HepG2 (cell line): ENCODE data around the gene RASSF7. TPM values are rescaled to one million over a fixed set of nuclear protein-coding genes. Genes with fewer than 3 reads are reported as not detected.
A peak's percentile ranks its signal among the peaks of the same experiment; 100 is the strongest.

Source experiments
- ATF2 ChIP-seq: sonication (generic); formaldehyde crosslinking; IDR thresholded peaks from 2 replicates; pipeline ENCODE4 v1.4.0; 2020; ENCODE audit warnings: missing genetic modification reagents
- CBX1 ChIP-seq: IDR thresholded peaks from one replicate; pipeline ENCODE4 v1.6.1; 2016; ENCODE audit warnings: antibody characterized with exemption, low read depth
- DDIT3 ChIP-seq: sonication (generic); formaldehyde crosslinking; IDR thresholded peaks from 2 replicates; pipeline ENCODE4 v1.4.0; 2020; ENCODE audit warnings: mild to moderate bottlenecking, missing genetic modification reagents
- KLF15 ChIP-seq: sonication (generic); formaldehyde crosslinking; IDR thresholded peaks from 2 replicates; pipeline ENCODE4 v1.8.1; 2023; ENCODE audit warnings: borderline replicate concordance, mild to moderate bottlenecking, inconsistent platforms, missing genetic modification reagents, mixed read lengths
- KLF9 ChIP-seq: IDR thresholded peaks from 2 replicates; pipeline ENCODE4 v1.6.1; 2016; ENCODE audit warnings: low read depth
- MBD4 ChIP-seq: IDR thresholded peaks from 2 replicates; pipeline ENCODE4 v1.6.1; 2012; ENCODE audit warnings: low read length, inconsistent platforms, borderline replicate concordance
- MXD3 ChIP-seq: IDR thresholded peaks from 2 replicates; pipeline ENCODE4 v1.6.1; 2016; ENCODE audit warnings: mild to moderate bottlenecking, missing biosample characterization, missing genetic modification reagents
- PAF1 ChIP-seq: IDR thresholded peaks from 2 replicates; pipeline ENCODE4 v1.6.1; 2016; ENCODE audit warnings: missing genetic modification reagents, missing compliant biosample characterization
- PCBP1 ChIP-seq: fragments of 200-400 bp; formaldehyde crosslinking; IDR thresholded peaks from 2 replicates; pipeline ENCODE4 v1.6.1; 2017; ENCODE audit warnings: mild to moderate bottlenecking, low read depth, low read length, borderline replicate concordance
- PHF8 ChIP-seq: sonication (generic); formaldehyde crosslinking; IDR thresholded peaks from 2 replicates; pipeline ENCODE4 v1.5.0; 2020; ENCODE audit warnings: missing genetic modification reagents
- RNF2 ChIP-seq: fragments of 450-650 bp; conservative IDR thresholded peaks from 2 replicates; pipeline ENCODE4 v1.6.1; 2016; ENCODE audit warnings: low read depth
- TOPORS ChIP-seq: sonication (generic); formaldehyde crosslinking; IDR thresholded peaks from 2 replicates; pipeline ENCODE4 v1.8.0; 2023; ENCODE audit warnings: mild to moderate bottlenecking, missing genetic modification reagents
- ZBTB39 ChIP-seq: sonication (generic); formaldehyde crosslinking; IDR thresholded peaks from 2 replicates; pipeline ENCODE4 v1.5.0; 2020; ENCODE audit warnings: missing genetic modification reagents
- ZC3H4 ChIP-seq: sonication (generic); formaldehyde crosslinking; IDR thresholded peaks from 2 replicates; pipeline ENCODE4 v1.4.0; 2020; ENCODE audit warnings: missing genetic modification reagents, borderline replicate concordance
- ZNF138 ChIP-seq: sonication (generic); formaldehyde crosslinking; IDR thresholded peaks from 2 replicates; pipeline ENCODE4 v1.5.0; 2020; ENCODE audit warnings: mild to moderate bottlenecking, low read depth, missing genetic modification reagents
- ZNF343 ChIP-seq: sonication (generic); formaldehyde crosslinking; IDR thresholded peaks from 2 replicates; pipeline ENCODE4 v1.4.0; 2020; ENCODE audit warnings: mild to moderate bottlenecking, missing genetic modification reagents
- ZNF432 ChIP-seq: sonication (generic); formaldehyde crosslinking; IDR thresholded peaks from 2 replicates; pipeline ENCODE4 v1.5.0; 2020; ENCODE audit warnings: missing genetic modification reagents, mild to moderate bottlenecking, borderline replicate concordance
- ZNF597 ChIP-seq: sonication (generic); formaldehyde crosslinking; IDR thresholded peaks from 2 replicates; pipeline ENCODE4 v1.5.0; 2020; ENCODE audit warnings: missing genetic modification reagents
- ZNF605 ChIP-seq: sonication (generic); formaldehyde crosslinking; IDR thresholded peaks from 2 replicates; pipeline ENCODE4 v1.8.0; 2022; ENCODE audit warnings: mild to moderate bottlenecking, missing genetic modification reagents
- ZNF703 ChIP-seq: sonication (generic); formaldehyde crosslinking; IDR thresholded peaks from 2 replicates; pipeline ENCODE4 v1.5.1; 2020; ENCODE audit warnings: missing genetic modification reagents, mild to moderate bottlenecking, moderate library complexity, borderline replicate concordance
- ZNF781 ChIP-seq: sonication (generic); formaldehyde crosslinking; IDR thresholded peaks from 2 replicates; pipeline ENCODE4 v1.5.1; 2020; ENCODE audit warnings: borderline replicate concordance, mild to moderate bottlenecking, missing genetic modification reagents; ENCODE audit errors: not compliant biosample characterization
- ZNF879 ChIP-seq: sonication (generic); formaldehyde crosslinking; IDR thresholded peaks from 2 replicates; pipeline ENCODE4 v1.8.1; 2023; ENCODE audit warnings: missing genetic modification reagents
- ZUFSP ChIP-seq: sonication (generic); formaldehyde crosslinking; IDR thresholded peaks from 2 replicates; pipeline ENCODE4 v1.9.0; 2021; ENCODE audit warnings: missing genetic modification reagents, mild to moderate bottlenecking, borderline replicate concordance
- polyA plus RNA-seq, 8 experiments: library from polyadenylated mRNA; depleted of rRNA in 3 of 8; stranded (reverse) in 7 of 8; unstranded in 1 of 8; fragments of >200 nt; fragmentation: Illumina TruSeq in 4 of 8; extraction: Trizol in 4 of 8; gene quantifications; 2 replicates each; pipeline versions ENCODE4 v1.2.1 to v1.2.3, GENCODE V29; 2011 to 2016; ENCODE audit warnings: low read depth in 4 of 8, missing spikeins in 1 of 8, mixed read lengths in 1 of 8; ENCODE audit not compliant: insufficient read depth in 1 of 8
- total RNA-seq, 5 experiments: library from RNA; depleted of rRNA; stranded (reverse); fragments of >200 nt; fragmentation: Illumina TruSeq; extraction: Trizol; gene quantifications; 2 replicates each; pipeline ENCODE4 v1.2.3, GENCODE V29; 2016; ENCODE audit warnings: low read depth in 1 of 5

RASSF7 gene
- total and polyA plus RNA-seq, 2 of the 13 experiments (the other 11 are each of a cell fraction or from before 2014, with no cell fraction given) = 20.2 to 28.6 TPM

- TF ChIP-seq ZBTB39 (no peak), MBD4 (no peak), ZNF138 (no peak), KLF9 (CRISPR knock-in tag) (no peak), ZNF781 (no peak), ZNF605 (CRISPR knock-in tag) (no peak), CBX1 (no peak), PAF1 (CRISPR knock-in tag) (no peak), KLF15 (no peak), ATF2 (CRISPR knock-in tag) (no peak), PCBP1 (no peak), RNF2 (no peak), ZUFSP (no peak), MXD3 (CRISPR knock-in tag) (no peak), ZNF343 (CRISPR knock-in tag) (no peak; the same call in 1 of the 2 replicates), ZNF703 (CRISPR knock-in tag) (no peak), ZC3H4 (CRISPR knock-in tag) (no peak), TOPORS (CRISPR knock-in tag) (no peak), DDIT3 (CRISPR knock-in tag) (no peak), PHF8 (CRISPR knock-in tag) (no peak; the same call in 1 of the 2 replicates), ZNF597 (CRISPR knock-in tag) (no peak), ZNF432 (CRISPR knock-in tag) (no peak), ZNF879 (CRISPR knock-in tag) (peak; percentile 33; the same call in 1 of the 2 replicates)
Observed at GRCh38 chr11:568306-569157, 7.8 kb downstream of the RASSF7 start (continued).
